Keratinocyte (primary cell): ENCODE data around the gene MESD. TPM values are rescaled to one million over a fixed set of nuclear protein-coding genes. Genes with fewer than 3 reads are reported as not detected.

ENCODE experiments used
- DNase-seq: peaks from one replicate; pipeline ENCODE4 v3.0.0-alpha.2; 2011; ENCODE audit warnings: low read depth, missing footprints, low spot score
- FAIRE-seq: peaks from 2 replicates; lab custom pipeline; 2011; peaks lifted over from hg19 to GRCh38; lab: Jason Lieb, UNC
- H2AFZ ChIP-seq: 2 replicates; pipeline ENCODE4 v1.6.0; 2012; ENCODE audit warnings: low read length, control low read depth, inconsistent platforms; ENCODE audit not compliant: control insufficient read depth
- H3K27ac ChIP-seq: 2 replicates; pipeline ENCODE4 v1.5.1; 2011; ENCODE audit warnings: low read length; ENCODE audit not compliant: control insufficient read depth, insufficient read depth
- H3K27me3 ChIP-seq: 3 replicates; pipeline ENCODE4 v1.6.0; 2011; ENCODE audit warnings: low read length; ENCODE audit not compliant: control insufficient read depth, insufficient read depth; ENCODE audit errors: extremely low read depth
- H3K36me3 ChIP-seq, 2 experiments: 2 replicates in 1 of 2; 3 replicates in 1 of 2; pipeline ENCODE4 v1.5.1; 2011; ENCODE audit warnings: low read length in 2 of 2, mild to moderate bottlenecking in 1 of 2; ENCODE audit not compliant: control insufficient read depth in 2 of 2, insufficient read depth in 2 of 2; ENCODE audit errors: extremely low read depth in 1 of 2
- H3K4me1 ChIP-seq: 3 replicates; pipeline ENCODE4 v1.5.1; 2011; ENCODE audit warnings: low read length; ENCODE audit not compliant: control insufficient read depth, insufficient read depth; ENCODE audit errors: extremely low read depth
- H3K4me2 ChIP-seq: 3 replicates; pipeline ENCODE4 v1.6.0; 2011; ENCODE audit warnings: low read depth, low read length; ENCODE audit not compliant: control insufficient read depth, insufficient read depth; ENCODE audit errors: extremely low read depth
- H3K4me3 ChIP-seq, 3 experiments: fragments of 200-600 bp in 1 of 3; sonication (generic) in 1 of 3; 2 replicates in 2 of 3; 3 replicates in 1 of 3; pipeline ENCODE4 v1.5.1; 2011 to 2016; ENCODE audit warnings: low read length in 3 of 3, mild to moderate bottlenecking in 3 of 3, control low read depth in 2 of 3, inconsistent platforms in 1 of 3, low read depth in 1 of 3, mixed read lengths in 1 of 3, mixed run types in 1 of 3, moderate library complexity in 1 of 3; ENCODE audit not compliant: control insufficient read depth in 2 of 3, insufficient read depth in 2 of 3; ENCODE audit errors: extremely low read depth in 1 of 3
- H3K79me2 ChIP-seq: 2 replicates; pipeline ENCODE4 v1.6.0; 2012; ENCODE audit warnings: low read length; ENCODE audit not compliant: control insufficient read depth, insufficient read depth
- H3K9ac ChIP-seq: 3 replicates; pipeline ENCODE4 v1.6.0; 2011; ENCODE audit warnings: low read length; ENCODE audit not compliant: control insufficient read depth, insufficient read depth; ENCODE audit errors: extremely low read depth
- H3K9me1 ChIP-seq: 3 replicates; pipeline ENCODE4 v1.6.0; 2011; ENCODE audit warnings: low read length; ENCODE audit not compliant: control insufficient read depth, insufficient read depth; ENCODE audit errors: extremely low read depth
- H3K9me3 ChIP-seq: 2 replicates; pipeline ENCODE4 v1.5.1; 2012; ENCODE audit warnings: low read depth, low read length; ENCODE audit not compliant: control insufficient read depth
- H4K20me1 ChIP-seq: 3 replicates; pipeline ENCODE4 v1.6.0; 2011; ENCODE audit warnings: low read length; ENCODE audit not compliant: control insufficient read depth, insufficient read depth; ENCODE audit errors: extremely low read depth
- CTCF ChIP-seq, 3 experiments: IDR thresholded peaks in 1 of 3; conservative IDR thresholded peaks in 1 of 3; optimal IDR thresholded peaks in 1 of 3; 2 replicates in 2 of 3; 3 replicates in 1 of 3; pipeline versions ENCODE3 to v1.5.1; 2011; ENCODE audit warnings: low read length in 3 of 3, mild to moderate bottlenecking in 3 of 3, moderate library complexity in 2 of 3, control low read depth in 1 of 3, inconsistent platforms in 1 of 3; ENCODE audit not compliant: insufficient read depth in 2 of 3; ENCODE audit errors: extremely low read depth in 1 of 3
- EZH2 ChIP-seq: IDR thresholded peaks from one replicate; pipeline ENCODE4 v1.6.1; 2012; ENCODE audit warnings: inconsistent platforms, mild to moderate bottlenecking, low read length, moderate library complexity
- dilution Hi-C: fragments of 300-500 bp; cut with MboI; formaldehyde crosslinking; loops from one replicate; pipeline ENCODE4 v1.7.0; 2020; ENCODE audit warnings: low sequenced_read_pairs; ENCODE audit not compliant: extremely low pct_ligation_motif_present
- polyA plus RNA-seq, 5 experiments: library from polyadenylated mRNA; depleted of rRNA in 3 of 5; stranded (reverse) in 3 of 5; stranded (forward) in 1 of 5; unstranded in 1 of 5; fragments of >200 nt; gene quantifications; 1 replicate in 1 of 5; 2 replicates in 3 of 5; 3 replicates in 1 of 5; pipeline versions ENCODE4 v1.2.1 to v1.2.3, GENCODE V29; 2011 to 2012; ENCODE audit warnings: missing spikeins in 2 of 5, low read depth in 1 of 5, low replicate concordance in 1 of 5

MESD gene
- polyA plus RNA-seq, 1 donor (not counting 4 experiments of a cell fraction or from before 2014, with no cell fraction given), result 18.7 TPM

GRCh38 chr15:80999623-81000036 lies 10.0 kb upstream of the MESD start:
- no peak for DNase-seq

GRCh38 chr15:80998251-80998650 lies 8.6 kb upstream of the MESD start:
- dilution Hi-C loops, result no loop called here
- H3K27ac ChIP-seq, result no peak overlapping the region
- H3K4me1 ChIP-seq, result peaks cover 14% of the 10 kb centered on the region
- H3K9me3 ChIP-seq, result no peaks in the 10 kb centered on the region
- TF ChIP-seq CTCF (optimal IDR thresholded peaks at IDR 0.05 in 1 of 3, IDR thresholded peaks at IDR 0.05 in 1 of 3, conservative IDR thresholded peaks at IDR 0.05 in 1 of 3; ENCODE audit: extremely low read depth in 1 of 3, insufficient read depth in 2 of 3, low read length in 3 of 3), result no peak
- TF ChIP-seq EZH2, result no peak
- no peak overlapping the region for H3K4me2 ChIP-seq
- H3K4me3 ChIP-seq, result no peak overlapping the region
- FAIRE-seq (no peak), DNase-seq (no peak)
- no peak overlapping the region for H2AFZ ChIP-seq
- no peaks in the 10 kb centered on the region for H4K20me1 ChIP-seq
- peaks cover 16% of the 10 kb centered on the region for H3K79me2 ChIP-seq
- H3K9me1 ChIP-seq, result no peaks in the 10 kb centered on the region
- peaks cover 0 to 8% of the 10 kb centered on the region in 2 experiments for H3K36me3 ChIP-seq
- no peaks in the 10 kb centered on the region for H3K27me3 ChIP-seq
- H3K9ac ChIP-seq, result no peak overlapping the region

More at GRCh38 chr15:80999623-81000036, 10.0 kb upstream of the MESD start:
- FAIRE-seq, result no peak
- peak overlapping the region; percentile 90 to 95 (median 92) for H3K4me3 ChIP-seq
- peaks cover 0 to 11% of the 10 kb centered on the region in 2 experiments for H3K36me3 ChIP-seq
- no peaks in the 10 kb centered on the region for H3K27me3 ChIP-seq
- H3K4me2 ChIP-seq, result peak overlapping the region; percentile 92
- peaks cover 20% of the 10 kb centered on the region for H3K4me1 ChIP-seq
- no peaks in the 10 kb centered on the region for H4K20me1 ChIP-seq
- no peaks in the 10 kb centered on the region for H3K9me1 ChIP-seq
- TF ChIP-seq EZH2 (no peak), CTCF (optimal IDR thresholded peaks at IDR 0.05 in 1 of 3, IDR thresholded peaks at IDR 0.05 in 1 of 3, conservative IDR thresholded peaks at IDR 0.05 in 1 of 3; ENCODE audit: extremely low read depth in 1 of 3, insufficient read depth in 2 of 3, low read length in 3 of 3) (no peak)
- H3K9ac ChIP-seq, result peak overlapping the region; percentile 95
- H3K79me2 ChIP-seq, result peaks cover 30% of the 10 kb centered on the region
- H2AFZ ChIP-seq, result no peak overlapping the region
- no peaks in the 10 kb centered on the region for H3K9me3 ChIP-seq
- dilution Hi-C loops, result no loop called here
- H3K27ac ChIP-seq, result peak overlapping the region; percentile 89
